GM13976 (cell line): ENCODE results near the gene APBA2.
"Not testable (repeated sequence)": the region's sequence is repeated elsewhere in the genome, so short reads cannot be mapped to it uniquely, and the experiment has no call there.

Experiments
- DNase-seq: peaks from one replicate; pipeline ENCODE4 v3.0.0; 2012; ENCODE audit warnings: low spot score
- in situ Hi-C: fragments of 300-500 bp; cut with MboI; formaldehyde crosslinking; loops from one replicate; pipeline ENCODE4 v1.12.0; 2022; ENCODE audit warnings: low sequenced_read_pairs, mixed read lengths, inconsistent platforms; ENCODE audit not compliant: unreplicated experiment
- TF ChIP-seq, protein P1 (sequence below): IDR thresholded peaks from 2 replicates; pipeline ENCODE4 v1.5.1; 2012; ENCODE audit warnings: borderline replicate concordance, mild to moderate bottlenecking; ENCODE audit not compliant: insufficient read depth; ENCODE audit errors: extremely low read depth, missing control alignments, control extremely low read depth

The APBA2 gene

DNA sequence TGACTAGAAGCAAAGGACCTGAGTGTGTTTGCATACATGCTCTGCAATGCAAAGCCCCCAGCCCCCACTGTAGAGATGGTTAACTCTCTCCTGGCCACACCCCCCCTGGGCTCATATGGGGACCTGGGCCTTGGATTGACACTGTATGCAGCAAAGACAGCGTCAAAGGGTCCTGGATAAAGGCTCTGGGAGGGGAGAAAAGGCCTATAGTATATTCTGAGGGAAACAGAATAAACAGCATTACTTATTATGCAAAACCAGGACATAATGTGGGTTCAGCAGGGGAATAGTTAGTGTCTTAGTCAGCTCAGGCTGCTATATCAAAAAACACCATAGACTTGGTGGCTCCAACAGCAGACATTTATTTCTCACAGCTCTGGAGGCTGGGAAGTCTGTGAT is 158.7 kb downstream of the APBA2 start:
- TF ChIP-seq, protein P1, sequence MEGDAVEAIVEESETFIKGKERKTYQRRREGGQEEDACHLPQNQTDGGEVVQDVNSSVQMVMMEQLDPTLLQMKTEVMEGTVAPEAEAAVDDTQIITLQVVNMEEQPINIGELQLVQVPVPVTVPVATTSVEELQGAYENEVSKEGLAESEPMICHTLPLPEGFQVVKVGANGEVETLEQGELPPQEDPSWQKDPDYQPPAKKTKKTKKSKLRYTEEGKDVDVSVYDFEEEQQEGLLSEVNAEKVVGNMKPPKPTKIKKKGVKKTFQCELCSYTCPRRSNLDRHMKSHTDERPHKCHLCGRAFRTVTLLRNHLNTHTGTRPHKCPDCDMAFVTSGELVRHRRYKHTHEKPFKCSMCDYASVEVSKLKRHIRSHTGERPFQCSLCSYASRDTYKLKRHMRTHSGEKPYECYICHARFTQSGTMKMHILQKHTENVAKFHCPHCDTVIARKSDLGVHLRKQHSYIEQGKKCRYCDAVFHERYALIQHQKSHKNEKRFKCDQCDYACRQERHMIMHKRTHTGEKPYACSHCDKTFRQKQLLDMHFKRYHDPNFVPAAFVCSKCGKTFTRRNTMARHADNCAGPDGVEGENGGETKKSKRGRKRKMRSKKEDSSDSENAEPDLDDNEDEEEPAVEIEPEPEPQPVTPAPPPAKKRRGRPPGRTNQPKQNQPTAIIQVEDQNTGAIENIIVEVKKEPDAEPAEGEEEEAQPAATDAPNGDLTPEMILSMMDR: no peak
- DNase-seq: no peak
- in situ Hi-C loops: no loop called here

DNA sequence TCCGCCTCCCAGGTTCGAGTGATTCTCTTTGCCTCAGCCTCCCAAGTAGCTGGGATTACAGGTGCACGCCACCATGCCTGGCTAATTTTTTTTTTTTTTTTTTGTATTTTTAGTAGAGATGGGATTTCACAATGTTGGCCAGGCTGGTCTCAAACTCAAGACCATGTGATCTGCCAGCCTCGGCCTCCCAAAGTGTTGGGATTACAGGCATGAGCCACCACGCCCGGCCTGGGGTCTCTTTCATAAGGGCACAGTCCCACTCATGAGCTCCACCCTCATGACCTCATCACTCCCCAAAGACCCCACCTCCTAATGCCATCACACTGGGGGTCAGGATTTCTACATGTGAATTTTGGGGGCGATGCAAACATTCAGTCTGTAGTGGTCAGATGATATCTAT is 159.4 kb downstream of the APBA2 start:
- DNase-seq, in situ Hi-C loops: not testable (repeated sequence)

DNA sequence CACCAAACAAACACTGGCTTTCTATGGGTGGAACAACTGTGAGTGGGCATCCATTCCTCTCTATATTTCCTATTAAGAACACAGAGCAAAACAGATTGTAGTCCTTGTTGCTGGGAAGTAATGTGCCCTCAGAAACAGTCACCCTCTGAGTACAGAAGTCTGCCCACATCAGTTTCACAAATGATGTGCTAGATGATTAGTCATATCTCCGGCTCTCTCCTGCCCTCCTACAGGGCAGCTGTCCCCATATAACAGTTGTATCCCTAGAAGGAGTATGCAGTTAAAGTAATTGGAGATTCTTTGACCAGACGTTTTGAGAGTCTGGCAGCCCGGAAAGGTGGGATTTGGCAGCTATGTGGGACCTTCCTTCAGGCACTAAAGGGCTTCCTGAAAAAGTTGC is 159.9 kb downstream of the APBA2 start:
- in situ Hi-C loops: no loop called here
- DNase-seq: no peak
- TF ChIP-seq, protein P1: no peak

DNA sequence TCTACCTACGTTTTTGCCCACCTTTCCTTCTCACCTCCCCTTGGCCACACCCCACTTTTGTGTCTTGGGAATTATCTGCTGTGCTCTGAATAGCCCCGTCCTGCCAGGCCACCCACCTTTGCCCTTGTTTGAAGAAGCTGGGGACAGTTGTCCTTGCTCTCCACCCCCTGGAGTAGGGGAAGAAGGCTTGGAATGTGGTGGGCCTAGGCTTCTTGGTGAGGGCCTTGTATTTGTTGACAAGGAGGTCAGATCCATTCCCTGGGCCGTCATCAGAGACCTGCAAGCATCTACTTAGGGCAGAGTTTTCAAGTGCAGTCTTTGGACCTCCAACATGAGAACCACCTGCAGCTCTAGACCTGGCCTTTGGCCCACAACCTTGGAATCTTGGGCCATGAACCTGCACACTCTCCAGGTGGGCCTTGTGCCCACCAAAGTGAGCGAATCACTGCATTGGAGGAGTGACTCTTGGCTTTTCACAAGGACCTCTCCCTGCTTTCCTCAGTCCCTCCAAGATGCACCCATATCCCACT is 160.6 kb downstream of the APBA2 start:
- no peak for DNase-seq
- in situ Hi-C loops: no loop called here
- TF ChIP-seq, protein P1: no peak

DNA sequence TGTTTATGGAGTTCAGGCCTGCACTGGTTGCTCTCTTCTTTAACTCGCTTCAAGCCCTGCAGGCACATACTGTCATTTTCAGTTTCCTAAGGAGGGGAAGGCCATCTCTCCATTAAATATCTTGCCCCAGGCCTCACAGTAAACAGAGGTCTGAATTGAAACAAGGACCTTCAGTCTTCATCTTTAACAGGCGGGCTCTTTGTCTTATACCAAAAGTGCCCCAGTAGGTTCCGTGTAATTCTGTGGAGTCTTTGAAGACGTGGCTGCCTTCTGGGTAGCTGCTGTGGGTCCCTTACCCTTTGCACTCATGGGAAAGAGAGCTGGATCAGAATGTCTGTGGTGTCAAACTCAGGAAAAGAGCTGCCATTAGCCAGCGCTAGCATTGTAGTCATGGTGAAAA is 161.2 kb downstream of the APBA2 start:
- TF ChIP-seq, protein P1: no peak
- no peak for DNase-seq
- in situ Hi-C loops: no loop called here

DNA sequence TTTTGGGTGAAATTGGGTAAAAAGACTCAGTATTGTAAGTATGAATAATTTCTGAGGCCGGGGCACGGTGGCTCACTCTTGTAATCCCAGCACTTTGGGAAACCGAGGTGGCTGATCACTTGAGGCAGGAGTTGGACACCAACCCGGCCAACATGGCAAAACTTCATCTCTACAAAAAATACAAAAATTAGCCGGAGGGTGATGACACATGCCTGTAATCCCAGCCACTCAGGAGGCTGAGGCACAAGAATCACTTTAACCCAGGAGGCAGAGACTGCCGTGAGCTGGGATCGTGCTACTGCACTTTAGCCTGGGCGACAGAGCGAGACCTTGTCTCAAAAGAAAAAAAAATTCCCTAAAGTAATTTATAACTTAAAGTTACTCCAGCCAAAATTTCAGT is 162.2 kb downstream of the APBA2 start:
- in situ Hi-C loops: no loop called here
- DNase-seq: no peak
- TF ChIP-seq, protein P1: no peak

DNA sequence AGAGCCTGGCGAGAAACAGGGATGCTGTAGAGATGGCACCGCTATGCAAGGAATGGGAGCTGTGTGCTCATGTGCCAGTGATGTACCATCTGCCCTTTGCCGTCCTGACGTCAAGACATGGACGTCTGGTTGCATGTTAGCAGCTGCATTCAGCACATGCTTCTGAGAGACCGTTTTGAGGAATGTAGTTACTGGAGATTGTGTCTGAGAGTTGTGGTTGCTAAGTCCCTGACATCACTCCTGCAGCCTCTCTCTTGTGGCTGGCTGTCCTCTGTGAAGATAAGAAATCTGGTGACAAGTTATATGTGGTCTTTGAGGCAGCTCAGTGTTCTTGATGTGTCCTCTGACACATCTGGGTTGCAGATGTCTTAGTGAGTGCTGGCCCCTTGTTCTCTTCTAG is 165.1 kb downstream of the APBA2 start:
- in situ Hi-C loops: no loop called here
- TF ChIP-seq, protein P1: no peak
- no peak for DNase-seq
